Endometrial microvascular endothelial cells (primary cell): ENCODE measurements around the gene OSBPL6. TPM values are rescaled to one million over a fixed set of nuclear protein-coding genes. Genes with fewer than 3 reads are reported as not detected.

Source experiments
- in situ Hi-C: cut with HindIII; loops from 2 replicates; pipeline ENCODE4 v1.10.0; 2017; ENCODE audit warnings: low sequenced_read_pairs, low pct_unique_long_range_greater_than_20kb; ENCODE audit errors: inconsistent ontology term
- total RNA-seq: library from RNA; depleted of rRNA; stranded (reverse); fragments of >200 nt; gene quantifications from one replicate; pipeline ENCODE4 v1.2.3, GENCODE V29; 2015; ENCODE audit errors: inconsistent ontology term

The OSBPL6 gene
- total RNA-seq, 1 donor from 2014 or later = 1.7 TPM

DNA sequence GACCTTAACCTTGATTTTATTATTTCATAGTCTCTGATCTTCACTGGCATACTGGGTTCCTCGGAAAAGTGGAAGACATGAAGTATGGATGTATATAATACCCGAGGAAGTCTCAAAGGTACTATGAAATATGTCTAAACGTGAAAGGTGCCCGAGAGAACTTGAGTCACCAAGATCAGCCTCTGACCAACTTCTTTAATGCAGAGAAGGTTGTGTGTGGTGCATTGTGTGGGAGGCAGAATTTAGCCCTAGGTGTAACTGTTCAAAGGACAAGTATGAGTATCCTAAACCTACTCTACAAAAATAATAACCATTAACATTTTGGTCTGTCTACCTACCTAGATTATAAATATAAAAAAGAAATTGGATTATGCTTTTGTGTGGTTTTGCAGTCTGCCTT, 36.1 kb downstream of the OSBPL6 start:
- in situ Hi-C loops = no loop called here

DNA sequence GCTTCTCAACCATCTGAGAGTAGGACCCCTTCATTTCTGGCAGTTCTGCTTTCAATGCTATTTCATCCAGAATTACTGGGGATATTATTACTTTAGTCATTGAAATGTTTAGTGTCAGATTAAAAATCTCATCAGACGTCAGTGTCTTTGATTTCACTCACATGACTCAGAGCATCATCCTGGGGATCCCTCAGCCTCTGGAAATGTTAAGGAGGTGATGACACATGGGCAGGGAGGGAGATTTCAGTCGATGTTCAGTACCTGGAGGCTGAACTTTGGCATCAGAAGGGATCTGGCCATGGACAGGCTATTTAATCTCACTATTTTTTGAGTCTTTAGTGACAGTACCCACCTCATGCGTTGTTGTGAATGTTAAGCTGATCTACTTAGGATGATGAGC, 39.1 kb downstream of the OSBPL6 start:
- in situ Hi-C loops = no loop called here

DNA sequence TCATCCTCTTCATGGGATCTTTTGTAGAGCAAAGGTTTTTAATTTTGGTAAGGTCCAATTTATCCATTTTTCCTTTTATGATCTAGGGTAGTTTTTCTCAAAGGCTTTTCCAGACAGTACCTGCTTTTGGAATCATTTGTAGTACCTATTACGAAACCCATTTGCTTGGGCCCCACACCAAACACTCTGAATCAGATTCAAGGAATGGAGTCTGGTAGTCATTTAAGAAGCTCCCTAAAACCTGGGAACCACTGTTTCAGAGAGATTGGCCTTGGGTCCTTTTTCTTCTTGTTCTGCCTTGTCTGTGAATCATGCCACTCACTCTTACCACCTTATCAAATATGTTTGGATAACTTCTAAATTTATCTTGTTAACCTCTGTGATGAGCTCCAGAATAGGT, 40.3 kb downstream of the OSBPL6 start:
- in situ Hi-C loops = no loop called here

DNA sequence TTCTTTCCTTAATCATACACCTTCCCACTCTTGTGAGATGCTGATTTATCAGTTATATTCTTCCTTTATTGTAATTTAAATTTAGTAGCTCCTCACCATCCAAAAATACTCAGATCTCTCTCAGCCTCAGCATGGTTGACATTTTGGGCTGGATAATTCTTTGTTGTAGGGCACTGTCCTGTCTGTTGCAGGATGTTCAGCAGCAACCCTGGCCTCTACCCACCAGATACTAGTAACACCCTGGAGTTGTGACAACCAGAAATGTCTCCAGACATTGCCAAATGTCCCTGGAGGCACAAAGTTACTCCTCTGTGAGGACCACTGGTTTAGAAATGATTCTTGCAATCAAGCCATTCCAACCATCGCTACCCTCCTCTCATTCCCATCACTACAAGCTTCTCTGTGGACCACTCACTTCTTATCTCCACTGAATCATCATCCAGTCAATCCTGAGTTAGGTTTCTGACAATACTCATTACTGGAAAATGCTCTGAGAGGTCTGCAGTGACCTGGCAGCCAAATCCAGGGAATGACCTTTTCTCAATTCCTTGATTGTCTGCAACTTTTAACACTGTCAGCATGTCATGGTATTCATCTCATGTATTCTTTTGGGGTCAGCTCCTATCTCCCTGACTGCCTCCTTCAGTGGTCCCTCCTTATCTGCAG, 43.3 kb downstream of the OSBPL6 start:
- in situ Hi-C loops = no loop called here

DNA sequence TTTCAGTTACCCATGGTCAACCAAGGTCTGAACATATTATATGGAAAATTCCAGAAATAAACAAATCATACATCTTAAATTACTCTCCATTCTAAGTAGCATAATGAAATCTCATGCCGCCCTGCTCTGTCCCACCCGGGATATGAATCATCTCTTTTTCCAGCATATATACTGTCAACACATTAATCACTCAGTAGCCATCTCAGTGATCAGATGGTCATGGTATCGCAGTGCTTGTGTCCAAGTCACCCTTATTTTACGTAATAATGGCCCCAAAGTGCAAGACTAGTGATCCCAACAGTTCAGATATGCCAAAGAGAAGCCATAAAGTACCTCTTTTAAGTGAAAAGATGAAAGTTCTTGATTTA, 43.8 kb downstream of the OSBPL6 start:
- in situ Hi-C loops = no loop called here

DNA sequence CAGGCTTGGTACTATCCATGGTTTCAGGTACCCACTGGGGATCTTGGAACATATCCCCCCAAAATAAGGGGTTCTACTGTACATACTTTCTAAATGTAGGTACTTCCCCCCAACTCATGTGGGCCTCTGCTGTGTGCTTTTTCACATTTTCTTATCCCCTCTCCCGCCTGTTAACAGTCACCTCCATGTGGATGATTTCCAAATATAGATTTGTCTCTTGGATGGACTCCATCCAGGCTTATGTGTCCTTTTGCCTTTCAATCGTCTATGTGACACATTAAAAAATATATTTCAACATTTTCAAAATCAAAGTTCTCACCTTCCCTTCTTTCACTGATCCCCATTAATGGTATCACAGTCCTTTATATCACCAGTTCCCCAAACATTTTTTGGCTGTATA, 44.4 kb downstream of the OSBPL6 start:
- in situ Hi-C loops = no loop called here

DNA sequence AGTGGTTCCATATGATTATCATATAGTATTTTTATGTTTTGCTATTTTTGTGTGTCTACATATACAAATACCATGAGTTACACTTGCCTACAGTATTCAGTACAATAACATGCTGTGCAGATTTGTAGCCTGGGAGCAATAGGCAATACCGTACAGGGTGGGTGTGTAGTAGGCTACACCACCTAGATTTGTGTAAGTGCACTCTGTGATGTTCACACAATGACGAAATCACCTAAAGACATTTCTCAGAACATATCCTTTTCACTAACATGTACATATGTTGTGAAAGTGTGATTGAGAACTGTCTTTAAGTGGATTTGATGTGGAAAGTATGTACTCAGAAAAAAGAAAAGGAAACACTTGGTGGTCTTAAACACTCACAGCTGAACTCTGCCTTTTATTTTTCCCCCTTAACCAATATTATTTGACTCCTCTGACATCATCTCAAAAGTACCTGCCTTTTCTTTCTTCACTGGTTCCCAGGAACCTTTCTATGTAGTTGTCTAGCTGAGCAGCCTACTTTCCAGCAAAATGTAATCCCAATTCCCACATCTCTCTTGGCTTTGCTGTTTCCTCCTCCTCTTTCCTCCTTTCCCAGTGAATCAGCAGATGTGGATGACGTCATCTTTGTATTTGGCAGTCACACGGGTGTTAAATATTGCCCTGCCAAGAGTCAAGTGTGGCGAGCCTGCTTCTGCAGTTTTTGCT, 47.7 kb downstream of the OSBPL6 start:
- in situ Hi-C loops = no loop called here

DNA sequence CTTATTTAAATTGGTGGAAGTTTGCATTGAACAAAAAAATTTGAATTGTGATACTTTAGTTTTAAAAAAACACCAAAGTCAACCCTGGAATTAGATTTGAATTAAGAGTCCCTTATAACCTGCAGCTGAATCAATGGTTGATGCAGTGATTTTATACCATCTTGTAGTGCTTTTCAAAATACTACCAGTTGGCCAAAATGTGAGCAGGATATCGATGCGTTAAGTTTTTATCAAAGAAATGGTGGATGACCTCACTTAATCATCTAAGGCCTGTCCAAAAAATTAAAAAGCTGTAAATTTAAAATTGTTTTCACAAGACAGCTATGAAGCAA, 48.2 kb downstream of the OSBPL6 start:
- in situ Hi-C loops = no loop called here

DNA sequence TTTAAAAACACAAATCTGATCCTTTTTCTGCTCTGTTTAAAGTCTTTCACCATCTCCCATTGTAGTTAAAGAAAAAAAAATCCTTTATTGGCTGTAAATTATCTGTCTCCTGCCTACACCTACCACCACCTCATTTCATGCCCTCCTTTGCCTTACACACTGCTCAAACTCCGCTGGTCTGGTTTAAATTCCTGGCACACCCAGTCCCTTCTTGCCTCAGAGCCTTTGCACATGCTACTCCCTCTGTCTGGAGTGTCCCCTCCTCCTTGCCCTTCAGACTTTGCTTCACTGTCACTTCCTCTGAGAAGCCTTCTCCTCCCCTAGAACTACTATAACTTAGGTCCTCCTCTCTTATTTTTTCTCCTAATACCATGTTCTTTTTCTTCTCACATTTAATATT, 49.6 kb downstream of the OSBPL6 start:
- in situ Hi-C loops = no loop called here

DNA sequence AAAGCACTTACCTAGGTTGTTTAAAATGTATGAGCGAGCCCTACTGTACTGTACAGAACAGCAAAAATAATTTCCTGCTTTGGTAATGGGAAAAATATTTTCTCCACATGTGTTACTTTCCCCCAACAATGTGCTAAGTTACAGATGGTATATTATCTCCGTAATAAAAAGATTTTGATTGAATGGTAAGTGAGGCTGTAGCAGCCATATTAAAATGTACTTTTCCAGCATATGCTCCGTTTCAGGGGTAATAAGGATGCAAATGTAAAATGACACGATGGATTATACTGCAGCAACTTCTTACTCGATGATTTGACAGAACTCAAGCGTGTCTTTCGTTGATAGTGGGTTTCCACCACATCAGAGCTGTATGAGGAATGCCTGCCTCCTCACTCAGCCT, 50.5 kb downstream of the OSBPL6 start:
- in situ Hi-C loops = no loop called here

DNA sequence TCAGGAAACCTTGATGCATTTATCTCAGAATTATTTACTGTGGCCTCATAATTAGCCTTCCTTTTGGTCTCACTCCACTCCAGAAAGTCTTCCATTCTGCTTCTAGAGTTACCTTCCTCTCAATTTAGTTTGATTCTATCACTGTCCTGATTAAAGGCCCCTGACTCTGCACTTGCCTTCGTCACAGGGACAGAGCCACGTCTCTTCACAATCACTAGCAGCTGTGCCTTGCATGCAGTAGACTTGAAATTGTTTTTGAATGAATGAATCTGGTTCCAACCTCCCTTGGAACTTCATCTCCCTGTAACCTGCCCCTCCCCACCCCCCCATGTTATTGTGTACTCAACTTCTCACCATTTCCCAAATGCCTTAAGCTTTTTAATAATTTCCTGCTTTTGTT, 52.4 kb downstream of the OSBPL6 start:
- in situ Hi-C loops = no loop called here

DNA sequence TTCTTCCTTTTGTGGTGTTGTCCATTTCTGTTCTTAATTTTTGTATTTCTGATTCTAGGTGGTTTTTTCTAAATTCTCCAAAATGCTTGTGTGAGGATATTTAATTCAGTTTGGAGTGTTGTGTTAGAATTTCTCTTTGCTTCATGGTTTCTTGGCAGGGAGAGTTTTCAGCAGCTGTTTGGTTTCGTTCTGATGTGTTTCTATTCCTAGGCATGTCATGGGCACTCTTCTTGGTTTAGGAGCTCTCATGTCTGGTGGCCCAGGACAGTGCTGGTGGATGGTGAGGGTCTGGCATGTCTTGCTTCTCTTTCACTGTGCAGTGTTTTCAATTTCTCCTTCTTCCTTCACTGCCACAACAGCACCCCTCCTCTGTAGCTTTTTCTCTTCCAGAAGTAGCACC, 52.9 kb downstream of the OSBPL6 start:
- in situ Hi-C loops = no loop called here

DNA sequence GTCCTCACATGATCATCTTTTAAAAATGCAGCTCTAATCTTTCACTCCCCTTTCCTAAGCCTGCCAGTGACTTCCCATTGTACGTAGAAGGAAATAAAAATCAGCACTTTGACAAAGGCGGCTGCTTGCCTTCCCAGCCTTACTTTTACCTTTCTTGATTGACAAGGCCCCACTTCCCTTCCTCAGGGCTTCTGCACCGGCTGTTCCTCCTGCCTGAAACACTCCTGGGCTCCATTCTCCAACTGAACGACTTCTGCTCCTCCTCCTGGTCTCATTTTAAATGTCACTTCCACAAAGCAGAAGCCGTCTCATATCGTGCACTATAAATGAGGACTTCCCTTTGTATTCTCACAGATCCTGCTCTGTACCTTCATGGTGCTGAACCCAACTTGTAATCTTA, 56.1 kb downstream of the OSBPL6 start:
- in situ Hi-C loops = loop anchor here (25.0 kb wide), 1 partner anchor 113 kb away; no protein-coding TSS in a partner anchor

DNA sequence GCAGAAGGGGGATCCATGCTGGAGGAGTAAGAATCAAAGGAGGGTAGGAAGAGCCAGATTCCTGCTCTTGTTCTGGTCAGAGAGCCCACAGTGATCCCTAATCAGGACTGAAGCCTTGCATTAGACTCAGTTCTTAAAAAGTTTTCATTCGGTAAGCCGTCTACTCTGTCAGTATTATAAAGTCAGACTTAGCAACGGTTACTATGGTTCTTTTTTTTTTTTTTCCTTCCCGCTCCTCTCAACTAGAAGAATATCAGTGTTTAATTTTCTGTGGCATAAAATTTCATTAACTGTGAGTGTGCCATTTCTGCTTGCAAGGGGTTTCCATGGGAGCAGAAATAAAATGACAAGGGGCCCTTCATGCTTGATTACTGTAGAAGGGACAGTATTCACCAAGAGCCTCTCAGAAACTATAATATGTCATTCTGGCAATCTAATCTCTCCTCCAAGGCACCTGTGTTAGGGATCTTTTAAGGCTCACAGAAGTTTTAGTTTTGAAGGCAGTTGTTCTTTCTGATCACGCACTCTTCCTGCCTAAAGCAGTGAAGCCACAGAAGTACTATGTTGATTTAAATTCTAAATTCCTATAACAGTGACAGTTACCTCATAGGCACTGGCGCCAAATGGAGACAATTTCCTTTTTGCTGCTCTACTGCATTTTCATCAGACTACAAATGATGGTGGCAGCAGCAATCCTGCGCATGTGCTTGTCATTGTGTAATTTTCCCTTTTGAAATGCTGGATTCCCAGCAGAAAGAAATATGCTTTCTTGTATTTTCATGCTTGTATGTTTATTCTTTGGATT, 57.0 kb downstream of the OSBPL6 start:
- in situ Hi-C loops = loop anchor here (25.0 kb wide), 1 partner anchor 114 kb away; no protein-coding TSS in a partner anchor

DNA sequence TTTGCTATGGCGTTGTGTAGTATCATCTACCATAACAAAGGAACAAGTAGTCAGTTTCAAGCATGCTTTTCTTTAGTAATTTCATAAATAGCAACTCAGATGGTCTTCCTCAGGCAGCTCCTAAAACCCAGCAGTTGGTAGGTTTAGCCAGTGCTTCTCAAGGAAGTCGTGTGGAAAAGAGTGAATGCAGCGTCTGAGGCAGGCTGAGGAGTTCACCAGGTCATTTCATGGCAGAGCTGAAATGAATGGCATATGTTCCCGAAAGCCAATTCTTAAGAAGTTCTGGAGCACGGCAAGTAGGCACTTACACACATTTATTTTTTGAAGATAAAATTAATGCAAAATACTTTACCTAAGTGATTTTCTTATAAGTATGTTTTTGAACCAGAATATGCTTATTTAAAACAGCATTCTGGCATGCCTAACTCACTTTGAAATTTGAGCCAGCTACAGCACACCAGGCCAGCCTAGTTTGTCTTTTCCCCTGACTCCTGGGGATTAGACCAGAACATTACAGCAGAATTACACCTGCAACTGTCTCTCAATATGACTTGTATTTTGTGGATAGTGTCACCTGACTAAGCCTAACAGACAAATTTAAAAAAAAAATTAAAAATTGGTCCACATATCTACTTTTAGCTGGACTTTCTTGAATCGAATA, 62.2 kb downstream of the OSBPL6 start:
- in situ Hi-C loops = loop anchor here (25.0 kb wide), 1 partner anchor 119 kb away; no protein-coding TSS in a partner anchor

DNA sequence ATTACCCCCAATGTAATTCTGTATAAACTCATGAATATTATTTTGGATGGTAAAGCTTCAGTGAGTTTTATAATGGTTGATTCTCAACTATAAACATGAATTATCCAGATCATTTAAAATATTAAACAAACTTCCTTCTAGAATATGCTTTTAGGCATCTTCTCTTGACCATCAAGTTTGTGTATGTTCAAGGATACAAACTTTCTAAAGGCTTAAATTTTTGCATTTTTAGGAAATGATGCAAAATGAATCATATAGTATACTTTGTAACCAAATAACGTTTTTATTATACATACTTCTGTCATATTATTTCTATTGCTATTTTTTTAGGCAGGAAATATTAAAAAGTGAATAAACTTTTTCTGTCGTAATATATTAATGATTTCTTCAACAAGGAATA, 62.8 kb downstream of the OSBPL6 start:
- in situ Hi-C loops = loop anchor here (25.0 kb wide), 1 partner anchor 120 kb away; no protein-coding TSS in a partner anchor

DNA sequence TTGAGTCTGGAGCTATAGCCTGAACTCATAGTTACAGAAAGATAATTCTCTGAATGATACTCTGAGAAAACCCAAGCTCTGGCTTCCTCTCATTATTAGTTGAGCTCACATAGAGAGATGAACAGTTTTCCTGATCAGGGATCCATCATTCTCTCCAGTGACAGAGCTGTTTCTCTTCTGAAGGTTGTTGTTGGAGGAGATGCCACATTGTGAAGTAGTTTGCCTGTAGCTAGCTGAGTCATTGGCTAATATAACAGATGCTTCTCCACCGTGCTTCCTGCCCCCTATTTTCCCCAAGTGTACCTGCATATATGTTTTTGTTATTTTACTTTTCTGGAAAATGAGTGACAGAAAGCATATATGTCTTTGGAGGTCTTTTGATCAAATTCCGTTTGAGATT, 64.6 kb downstream of the OSBPL6 start:
- in situ Hi-C loops = loop anchor here (25.0 kb wide), 1 partner anchor 122 kb away; no protein-coding TSS in a partner anchor

DNA sequence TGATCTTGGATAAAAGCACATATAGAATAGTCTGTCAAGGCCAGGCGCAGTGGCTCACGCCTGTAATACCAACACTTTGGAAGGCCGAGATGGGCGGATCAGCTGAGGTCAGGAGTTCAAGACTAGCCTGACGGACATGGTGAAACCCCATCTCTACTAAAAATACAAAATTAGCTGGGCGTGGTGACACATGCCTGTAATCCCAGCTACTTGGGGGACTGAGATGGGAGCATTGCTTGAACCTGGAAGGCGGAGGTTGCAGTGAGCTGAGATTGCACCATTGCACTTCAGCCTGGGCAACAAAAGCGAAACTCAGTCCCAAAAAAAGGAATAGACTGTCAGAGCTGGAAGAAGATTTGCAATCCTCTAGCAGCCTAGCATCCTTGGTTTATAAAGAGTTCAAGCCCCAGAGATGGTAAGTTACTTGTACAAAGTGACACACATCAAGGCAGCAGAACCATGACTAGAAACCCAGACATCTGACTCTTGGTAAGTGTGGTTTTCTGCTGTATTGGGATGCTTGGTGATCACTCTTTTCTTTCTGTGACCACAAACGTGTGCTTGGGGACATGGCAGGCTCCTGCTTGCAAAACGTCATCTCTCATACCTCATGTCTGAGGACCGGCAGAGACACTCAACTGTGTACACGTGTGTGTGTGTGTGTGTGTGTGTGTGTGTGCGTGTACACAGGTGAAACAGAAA, 69.0 kb downstream of the OSBPL6 start:
- in situ Hi-C loops = loop anchor here (25.0 kb wide), 1 partner anchor 126 kb away; no protein-coding TSS in a partner anchor

DNA sequence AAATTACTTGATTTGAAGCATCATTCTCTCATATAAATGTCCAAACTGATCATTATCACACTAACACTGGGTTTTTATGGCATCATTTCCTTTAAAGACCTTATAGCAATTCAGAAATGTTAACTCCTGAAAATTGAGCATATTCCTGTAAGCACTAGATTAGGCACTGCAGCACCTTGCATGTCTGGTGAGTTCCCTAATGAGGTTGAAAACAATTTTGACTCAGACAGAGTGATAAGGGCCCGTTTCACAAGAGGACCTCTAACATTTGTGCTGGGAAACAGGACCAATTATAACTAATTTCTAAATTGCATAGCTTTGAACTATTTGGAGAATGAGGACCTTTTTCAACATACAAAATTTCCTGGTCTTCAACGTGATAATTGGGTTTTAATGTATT, 69.9 kb downstream of the OSBPL6 start:
- in situ Hi-C loops = loop anchor here (25.0 kb wide), 1 partner anchor 127 kb away; no protein-coding TSS in a partner anchor
